ENCODE data around the gene TRMT2B. TPM values are rescaled to one million over a fixed set of nuclear protein-coding genes. Genes with fewer than 3 reads are reported as not detected.

The TRMT2B gene
- polyA plus RNA-seq, 6 donors from 2014 or later, result 41.4 to 75.7 (median 52.0) TPM

Other genes starting within 250 kb of the TRMT2B start
- 10 to 100 TPM in 4 of 6 donors, 1 to 10 TPM in 2; 5.2 to 17.8 (median 11.0) TPM for gene CSTF2, start 231.7 kb downstream of the TRMT2B start, polyA plus RNA-seq (ENCODE audit: low read depth in 6 of 6)
- gene NOX1, start 177.8 kb downstream of the TRMT2B start, polyA plus RNA-seq (ENCODE audit: low read depth in 6 of 6), result not detected
- 1 to 10 TPM; 1.5 to 2.8 (median 2.3) TPM for gene XKRX, start 123.2 kb downstream of the TRMT2B start, polyA plus RNA-seq (ENCODE audit: low read depth in 6 of 6)
- gene ARL13A, start 82.4 kb downstream of the TRMT2B start, polyA plus RNA-seq (ENCODE audit: low read depth in 6 of 6), result not detected
- not detected for gene TMEM35A, start 26.8 kb upstream of the TRMT2B start, polyA plus RNA-seq (ENCODE audit: low read depth in 6 of 6)
- gene CENPI, start 46.1 kb upstream of the TRMT2B start, polyA plus RNA-seq (ENCODE audit: low read depth in 6 of 6), result under 1 TPM in 4 of 6 donors, not detected in 2; 0.26 to 0.60 (median 0.41) TPM
- gene DRP2, start 167.7 kb upstream of the TRMT2B start, polyA plus RNA-seq (ENCODE audit: low read depth in 6 of 6), result not detected
- gene TAF7L, start 239.2 kb upstream of the TRMT2B start, polyA plus RNA-seq (ENCODE audit: low read depth in 6 of 6), result not detected

All from naive B cell (primary cell).